Neural progenitor cell (in vitro differentiated cells): ENCODE data around the gene SRCIN1.
A peak's percentile ranks its signal among the peaks of the same experiment; 100 is the strongest.

Source experiments
- CTCF ChIP-seq: fragments of 200-600 bp; sonication (generic); IDR thresholded peaks from 2 replicates; pipeline ENCODE4 v1.5.1; 2017; ENCODE audit warnings: antibody characterized with exemption, mild to moderate bottlenecking
- EZH2 ChIP-seq: fragments of 200-600 bp; sonication (generic); IDR thresholded peaks from 2 replicates; pipeline ENCODE4 v1.6.1; 2017; ENCODE audit warnings: antibody characterized with exemption, mild to moderate bottlenecking, moderate library complexity

GRCh38 chr17:38604479-38605403 is 1.0 kb downstream of the SRCIN1 start:
- TF ChIP-seq CTCF (peak; percentile 55), EZH2 (no peak)
